SK-N-MC (cell line): ENCODE measurements around the gene OSGEP.

Experiments used
- EZH2 ChIP-seq: fragments of 200-600 bp; sonication (generic); IDR thresholded peaks from one replicate; pipeline ENCODE4 v1.6.1; 2017; ENCODE audit warnings: antibody characterized with exemption
- FOXP2 ChIP-seq: optimal IDR thresholded peaks from 2 replicates; pipeline ENCODE3; 2011; ENCODE audit warnings: mild to moderate bottlenecking, moderate library complexity; ENCODE audit not compliant: insufficient read depth; ENCODE audit errors: extremely low read length, control extremely low read depth
- POLR2AphosphoS5 ChIP-seq: IDR thresholded peaks from 2 replicates; pipeline ENCODE4 v1.6.1; 2012; ENCODE audit warnings: mild to moderate bottlenecking, low read depth, low read length, borderline replicate concordance

GRCh38 chr14:20456971-20457370, 2.4 kb upstream of the OSGEP start:
- no peak for TF ChIP-seq EZH2
- TF ChIP-seq POLR2AphosphoS5 = no peak; the same call in 1 of the 2 replicates
- no peak for TF ChIP-seq FOXP2
